GM21526 (cell line): ENCODE measurements around the gene ELMO1.

Source experiments
- ATAC-seq: cut with Tn5 transposase; IDR thresholded peaks from one replicate; pipeline ENCODE4 v1.9.1; 2021; ENCODE audit warnings: moderate library complexity; ENCODE audit not compliant: unreplicated experiment, low FRiP score

Gene ELMO1

GRCh38 chr7:37432281-37432920 is 16.3 kb downstream of the ELMO1 start:
- no peak for ATAC-seq

- ATAC-seq = no peak
These were observed 17.3 kb downstream of the ELMO1 start for GRCh38 chr7:37431413-37431812.

- ATAC-seq = no peak
These were observed 18.0 kb downstream of the ELMO1 start for GRCh38 chr7:37430640-37431039.

- ATAC-seq = no peak
These were observed 18.5 kb downstream of the ELMO1 start for GRCh38 chr7:37430171-37430570.

- ATAC-seq = no peak
These were observed 19.3 kb downstream of the ELMO1 start for GRCh38 chr7:37429435-37429791.

- no peak for ATAC-seq
These were observed 19.8 kb downstream of the ELMO1 start for GRCh38 chr7:37428681-37429434.

GRCh38 chr7:37427276-37427940 is 21.3 kb downstream of the ELMO1 start:
- ATAC-seq = no peak

GRCh38 chr7:37425498-37425897 is 23.2 kb downstream of the ELMO1 start:
- ATAC-seq = no peak

GRCh38 chr7:37424995-37425394 is 23.7 kb downstream of the ELMO1 start:
- ATAC-seq = no peak

GRCh38 chr7:37424521-37424920 is 24.1 kb downstream of the ELMO1 start:
- ATAC-seq = no peak

GRCh38 chr7:37421861-37422500 is 26.7 kb downstream of the ELMO1 start:
- ATAC-seq = no peak

- no peak for ATAC-seq
These were observed 27.5 kb downstream of the ELMO1 start for GRCh38 chr7:37420946-37421695.

- no peak for ATAC-seq
These were observed 29.2 kb downstream of the ELMO1 start for GRCh38 chr7:37419496-37419895.

GRCh38 chr7:37418381-37418780 is 30.3 kb downstream of the ELMO1 start:
- ATAC-seq = no peak

GRCh38 chr7:37417107-37417474 is 31.6 kb downstream of the ELMO1 start:
- no peak for ATAC-seq

GRCh38 chr7:37416378-37417106 is 32.1 kb downstream of the ELMO1 start:
- no peak for ATAC-seq

GRCh38 chr7:37415629-37416028 is 33.0 kb downstream of the ELMO1 start:
- no peak for ATAC-seq

- ATAC-seq = no peak
These were observed 34.2 kb downstream of the ELMO1 start for GRCh38 chr7:37414352-37414983.

- no peak for ATAC-seq
These were observed 37.1 kb downstream of the ELMO1 start for GRCh38 chr7:37411444-37412034.
